ENCODE measurements around the gene CADPS. TPM values are rescaled to one million over a fixed set of nuclear protein-coding genes. Genes with fewer than 3 reads are reported as not detected.

CADPS gene
- total RNA-seq, 6 experiments from 2014 or later: not detected

- no peak for DNase-seq
- Mint-ChIP-seq H3K27ac (no peak overlapping the region), H3K4me3 (no peak overlapping the region), H3K36me3 (ENCODE audit: low read depth) (no peaks in the 10 kb centered on the region), H3K9me3 (no peaks in the 10 kb centered on the region), H3K4me1 (ENCODE audit: low read depth) (no peaks in the 10 kb centered on the region), H3K27me3 (ENCODE audit: insufficient read depth) (peaks cover 4% of the 10 kb centered on the region)
- no peak for TF ChIP-seq CTCF (IDR thresholded peaks at IDR 0.05)
Observed at GRCh38 chr3:62496503-62496902, 378.7 kb downstream of the CADPS start.

- no peak for DNase-seq
- TF ChIP-seq CTCF (IDR thresholded peaks at IDR 0.05): peak; percentile 60
Observed at GRCh38 chr3:62493109-62493801, 382.0 kb downstream of the CADPS start.

GRCh38 chr3:62482961-62483360, 392.3 kb downstream of the CADPS start:
- H3K4me3 Mint-ChIP-seq: no peak overlapping the region
- H3K9me3 Mint-ChIP-seq: no peaks in the 10 kb centered on the region
- H3K27ac Mint-ChIP-seq: no peak overlapping the region
- no peaks in the 10 kb centered on the region for H3K4me1 Mint-ChIP-seq (ENCODE audit: low read depth)
- TF ChIP-seq CTCF (IDR thresholded peaks at IDR 0.05): no peak
- H3K36me3 Mint-ChIP-seq (ENCODE audit: low read depth): no peaks in the 10 kb centered on the region
- no peak for DNase-seq
- no peaks in the 10 kb centered on the region for H3K27me3 Mint-ChIP-seq (ENCODE audit: insufficient read depth)

More at GRCh38 chr3:62493109-62493801, 382.0 kb downstream of the CADPS start:
- Mint-ChIP-seq H3K4me3 (no peak overlapping the region), H3K27me3 (ENCODE audit: insufficient read depth) (peaks cover 2% of the 10 kb centered on the region), H3K9me3 (no peaks in the 10 kb centered on the region), H3K4me1 (ENCODE audit: low read depth) (no peaks in the 10 kb centered on the region), H3K36me3 (ENCODE audit: low read depth) (no peaks in the 10 kb centered on the region), H3K27ac (no peak overlapping the region)

- Mint-ChIP-seq H3K4me3 (no peak overlapping the region), H3K4me1 (ENCODE audit: low read depth) (no peaks in the 10 kb centered on the region), H3K9me3 (no peaks in the 10 kb centered on the region), H3K27ac (no peak overlapping the region), H3K36me3 (ENCODE audit: low read depth) (no peaks in the 10 kb centered on the region), H3K27me3 (ENCODE audit: insufficient read depth) (no peaks in the 10 kb centered on the region; the same call in 1 of the 2 replicates)
- no peak for TF ChIP-seq CTCF (IDR thresholded peaks at IDR 0.05)
- DNase-seq: no peak
Observed at GRCh38 chr3:62481962-62482361, 393.3 kb downstream of the CADPS start.

- H3K36me3 Mint-ChIP-seq (ENCODE audit: low read depth): no peaks in the 10 kb centered on the region
- DNase-seq: no peak
- no peaks in the 10 kb centered on the region; the same call in 1 of the 2 replicates for H3K27me3 Mint-ChIP-seq (ENCODE audit: insufficient read depth)
- H3K4me1 Mint-ChIP-seq (ENCODE audit: low read depth): no peaks in the 10 kb centered on the region
- TF ChIP-seq CTCF (IDR thresholded peaks at IDR 0.05): no peak
- no peak overlapping the region for H3K27ac Mint-ChIP-seq
- H3K9me3 Mint-ChIP-seq: no peaks in the 10 kb centered on the region
- H3K4me3 Mint-ChIP-seq: no peak overlapping the region
Observed at GRCh38 chr3:62480056-62480455, 395.2 kb downstream of the CADPS start.

All from HFFc6 (cell line).